Panc1 (cell line): ENCODE data around the gene ARFIP2.

Experiments
- CTCF ChIP-seq: fragments of 450-650 bp; IDR thresholded peaks from 2 replicates; pipeline ENCODE4 v1.5.1; 2017; ENCODE audit warnings: mild to moderate bottlenecking
- POLR2AphosphoS5 ChIP-seq: IDR thresholded peaks from 2 replicates; pipeline ENCODE4 v1.6.1; 2012; ENCODE audit warnings: mild to moderate bottlenecking, low read depth, low read length, moderate library complexity

GRCh38 chr11:6498121-6498520 is 17.0 kb upstream of the ARFIP2 start:
- TF ChIP-seq POLR2AphosphoS5 (no peak), CTCF (no peak)
